Activated CD4-positive, alpha-beta memory T cell treated with anti-CD3 and anti-CD28 coated beads for 36 hours (primary cell): ENCODE results near the gene FGF12. TPM values are rescaled to one million over a fixed set of nuclear protein-coding genes. Genes with fewer than 3 reads are reported as not detected.
"Not testable (repeated sequence)": the region's sequence is repeated elsewhere in the genome, so short reads cannot be mapped to it uniquely, and the experiment has no call there.

Experiments
- CTCF ChIA-PET: fragments of 350-600 bp; sonication (Branson Sonifier 250); formaldehyde crosslinking; loops from one replicate; lab custom pipeline; 2021; ENCODE audit warnings: antibody characterized with exemption, inconsistent platforms; lab: Charles Lee
- POLR2A ChIA-PET: fragments of 350-600 bp; sonication (Branson Sonifier 250); formaldehyde crosslinking; loops from one replicate; lab custom pipeline; 2021; ENCODE audit warnings: antibody characterized with exemption; lab: Charles Lee
- DNase-seq: peaks from one replicate; pipeline ENCODE4 v3.0.0-alpha.2; 2020
- H3K27ac Mint-ChIP-seq: one replicate; pipeline ENCODE4 v1.8.0; 2021; ENCODE audit warnings: mixed read lengths
- H3K27me3 Mint-ChIP-seq: one replicate; pipeline ENCODE4 v1.8.0; 2021; ENCODE audit warnings: mixed read lengths
- H3K36me3 Mint-ChIP-seq: one replicate; pipeline ENCODE4 v1.8.0; 2021; ENCODE audit warnings: mixed read lengths
- H3K4me1 Mint-ChIP-seq: one replicate; pipeline ENCODE4 v1.8.0; 2021; ENCODE audit warnings: low read depth, mixed read lengths
- H3K4me3 Mint-ChIP-seq: one replicate; pipeline ENCODE4 v1.8.0; 2021; ENCODE audit warnings: mild to moderate bottlenecking, mixed read lengths
- H3K9me3 Mint-ChIP-seq: one replicate; pipeline ENCODE4 v1.8.0; 2021; ENCODE audit warnings: mixed read lengths
- intact Hi-C: fragments of 100-400 bp; cut with micrococcal nuclease; formaldehyde crosslinking; loops from one replicate; pipeline ENCODE4 v1.15.1; 2023
- total RNA-seq, 2 experiments: library from RNA; stranded (reverse); gene quantifications; one replicate each; pipeline ENCODE4 v1.2.3, GENCODE V29; 2021

The FGF12 gene
- total RNA-seq, result not detected

DNA sequence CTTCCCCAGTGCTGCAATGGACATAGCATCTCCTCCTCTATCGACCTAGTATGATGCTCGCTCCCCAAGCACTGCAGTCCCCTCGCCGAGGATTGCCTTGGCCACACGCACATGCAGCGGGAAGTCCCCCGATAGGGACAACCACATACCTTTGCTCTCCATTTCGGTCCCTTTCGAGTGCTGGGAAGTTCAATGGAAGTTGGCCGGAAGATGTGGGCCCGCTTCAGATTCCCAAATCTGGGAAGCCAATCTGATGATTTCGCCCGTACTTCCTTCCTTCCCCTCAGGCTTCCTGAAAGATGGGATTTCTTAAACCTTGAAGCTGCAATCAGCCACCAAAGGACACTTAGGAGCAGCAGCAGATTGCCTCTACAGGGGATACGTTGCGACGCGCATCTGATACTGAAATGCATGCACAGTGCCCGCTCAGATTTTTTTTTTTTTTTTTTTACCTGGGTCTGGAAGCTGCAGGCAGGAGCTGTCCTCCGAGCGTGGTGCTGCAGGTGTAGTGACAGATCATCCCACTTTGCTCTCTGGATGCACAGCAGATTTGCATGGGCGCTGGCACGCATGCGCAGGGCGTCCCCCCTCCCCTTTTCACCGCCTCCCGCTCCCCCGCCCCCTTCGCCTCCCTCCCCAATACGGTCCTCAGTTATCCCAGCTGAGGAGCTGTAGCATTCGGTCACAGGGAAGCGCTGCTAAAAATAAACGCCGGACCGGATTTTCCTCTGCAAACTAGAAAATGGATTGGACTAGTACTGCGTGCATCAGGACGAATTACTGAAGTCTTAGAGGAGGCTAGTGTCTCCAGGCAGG is at the start of gene FGF12:
FGF12 (minus strand) TSS at position 510 of the 816 bp plus-strand sequence.
- H3K36me3 Mint-ChIP-seq, result no peaks in the 10 kb centered on the region
- POLR2A ChIA-PET, result no interaction called here
- H3K4me1 Mint-ChIP-seq, result peaks cover 8% of the 10 kb centered on the region
- H3K27ac Mint-ChIP-seq, result no peak within 1 kb of the TSS
- no peak within 1 kb of the TSS for H3K4me3 Mint-ChIP-seq
- CTCF ChIA-PET, result no interaction called here
- no peaks in the 10 kb centered on the region for H3K9me3 Mint-ChIP-seq
- peak; percentile 29 for DNase-seq
- intact Hi-C loops, result no loop called here
- H3K27me3 Mint-ChIP-seq, result peaks cover 11% of the 10 kb centered on the region

- CTCF ChIA-PET, intact Hi-C loops: not testable (repeated sequence)
- H3K9me3 Mint-ChIP-seq, result peaks cover 13% of the 10 kb centered on the region
Measured at GRCh38 chr3:192774341-192774740, 47.0 kb upstream of the FGF12 start.

DNA sequence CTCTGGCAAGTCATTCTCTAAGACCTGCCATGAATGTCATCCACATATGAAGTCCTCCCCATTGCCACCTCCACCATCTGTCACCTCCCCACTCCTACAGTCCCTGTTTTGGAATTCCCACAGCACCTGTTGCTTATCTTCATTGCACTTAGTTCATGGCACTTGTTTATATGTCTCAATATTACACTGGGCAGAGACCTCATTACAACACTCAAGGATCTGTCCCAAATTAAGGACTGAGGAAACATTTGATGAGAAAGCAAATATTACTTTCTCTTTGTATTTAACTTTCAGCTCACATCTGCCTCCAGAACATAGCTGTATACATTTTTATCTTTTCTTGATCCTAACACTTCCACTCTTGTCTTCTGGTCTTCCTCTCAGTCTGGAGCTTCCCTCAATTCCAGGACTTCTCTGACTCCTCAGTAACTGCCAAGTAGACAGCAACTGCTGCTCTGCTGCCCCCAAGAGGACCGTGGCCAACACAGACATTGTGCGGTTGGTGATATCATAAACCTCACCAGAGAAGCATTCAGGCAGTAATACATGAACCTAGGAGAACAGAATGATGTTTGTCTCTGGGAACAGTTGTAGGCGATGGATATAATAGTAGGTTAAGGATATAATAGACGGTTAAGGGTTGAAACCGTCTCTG is 45.0 kb upstream of the FGF12 start:
- peaks cover 13% of the 10 kb centered on the region for H3K9me3 Mint-ChIP-seq
- H3K27ac Mint-ChIP-seq, result no peak overlapping the region
- intact Hi-C loops, result no loop called here
- H3K4me1 Mint-ChIP-seq, result no peaks in the 10 kb centered on the region
- no peak for DNase-seq
- ChIA-PET POLR2A (no interaction called here), CTCF (no interaction called here)
- H3K4me3 Mint-ChIP-seq, result no peak overlapping the region
- H3K27me3 Mint-ChIP-seq, result peaks cover 2% of the 10 kb centered on the region
- peaks cover 6% of the 10 kb centered on the region for H3K36me3 Mint-ChIP-seq

More at GRCh38 chr3:192774341-192774740, 47.0 kb upstream of the FGF12 start:
- DNase-seq, H3K36me3 Mint-ChIP-seq, H3K4me3 Mint-ChIP-seq, H3K4me1 Mint-ChIP-seq, POLR2A ChIA-PET, H3K27me3 Mint-ChIP-seq, H3K27ac Mint-ChIP-seq: not testable (repeated sequence)

DNA sequence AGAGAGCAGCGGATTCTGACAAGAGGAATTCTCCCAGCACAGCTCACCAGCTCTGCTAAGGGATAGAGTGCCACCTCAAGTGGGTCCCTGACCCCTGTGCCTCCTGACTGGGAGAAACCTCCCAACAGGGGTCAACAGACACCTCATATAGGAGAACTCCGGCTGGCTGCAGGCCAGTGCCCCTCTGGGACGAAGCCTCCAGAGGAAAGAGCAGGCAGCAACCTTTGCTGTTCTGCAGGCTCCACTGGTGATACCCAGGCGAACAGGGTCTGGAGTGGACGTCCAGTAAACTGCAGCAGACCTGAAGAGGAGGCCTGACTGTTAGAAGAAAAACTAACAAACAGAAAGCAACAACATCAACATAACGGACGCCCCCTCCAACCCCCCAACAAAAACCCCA is 31.3 kb upstream of the FGF12 start:
- H3K36me3 Mint-ChIP-seq, result no peaks in the 10 kb centered on the region
- no peaks in the 10 kb centered on the region for H3K4me1 Mint-ChIP-seq
- ChIA-PET CTCF (no interaction called here), POLR2A (no interaction called here)
- DNase-seq, result no peak
- H3K27ac Mint-ChIP-seq, result no peak overlapping the region
- peaks cover 5% of the 10 kb centered on the region for H3K9me3 Mint-ChIP-seq
- intact Hi-C loops, result no loop called here
- H3K27me3 Mint-ChIP-seq, result peaks cover 3% of the 10 kb centered on the region
- no peak overlapping the region for H3K4me3 Mint-ChIP-seq

- Mint-ChIP-seq H3K4me3 (no peak overlapping the region), H3K27ac (no peak overlapping the region), H3K27me3 (peaks cover 10% of the 10 kb centered on the region), H3K36me3 (no peaks in the 10 kb centered on the region), H3K4me1 (no peaks in the 10 kb centered on the region), H3K9me3 (no peaks in the 10 kb centered on the region)
- DNase-seq, result no peak
- intact Hi-C loops, result no loop called here
- ChIA-PET POLR2A (no interaction called here), CTCF (no interaction called here)
Measured at GRCh38 chr3:192751148-192751547, 23.8 kb upstream of the FGF12 start.

- no peaks in the 10 kb centered on the region for H3K36me3 Mint-ChIP-seq
- no peak for DNase-seq
- ChIA-PET POLR2A (no interaction called here), CTCF (no interaction called here)
- H3K27ac Mint-ChIP-seq, result no peak overlapping the region
- intact Hi-C loops, result no loop called here
- no peak overlapping the region for H3K4me3 Mint-ChIP-seq
- no peaks in the 10 kb centered on the region for H3K4me1 Mint-ChIP-seq
- H3K9me3 Mint-ChIP-seq, result no peaks in the 10 kb centered on the region
- peaks cover 8% of the 10 kb centered on the region for H3K27me3 Mint-ChIP-seq
Measured at GRCh38 chr3:192750201-192750600, 22.9 kb upstream of the FGF12 start.

DNA sequence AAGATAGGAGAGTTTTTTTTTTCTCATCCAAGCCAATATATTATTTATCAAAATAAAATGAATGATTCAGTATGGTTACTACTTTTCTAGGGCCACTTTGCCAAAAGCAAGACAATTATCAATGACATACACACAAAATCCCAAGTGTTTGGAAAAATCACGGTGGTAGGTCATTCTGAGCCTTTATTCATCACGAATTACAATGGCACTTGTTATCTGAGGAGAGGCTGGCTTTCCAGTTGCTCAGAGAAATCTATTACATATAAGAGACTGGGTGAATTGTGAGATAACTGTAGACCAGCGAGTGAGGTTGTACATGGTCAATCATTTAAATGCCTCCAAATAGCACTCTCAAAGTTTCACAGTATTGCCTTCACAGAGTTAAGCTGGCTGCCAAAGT is 20.4 kb upstream of the FGF12 start:
- no peak overlapping the region for H3K4me3 Mint-ChIP-seq

GRCh38 chr3:192747145-192747544 is 19.8 kb upstream of the FGF12 start:
- Mint-ChIP-seq H3K4me1 (no peaks in the 10 kb centered on the region), H3K36me3 (no peaks in the 10 kb centered on the region), H3K9me3 (no peaks in the 10 kb centered on the region), H3K4me3 (no peak overlapping the region), H3K27me3 (peaks cover 7% of the 10 kb centered on the region), H3K27ac (no peak overlapping the region)
- DNase-seq, result no peak
- POLR2A ChIA-PET, result no interaction called here
- intact Hi-C loops, result no loop called here
- CTCF ChIA-PET, result no interaction called here

More for the DNA sequence above, 20.4 kb upstream of the FGF12 start:
- intact Hi-C loops, result no loop called here
- ChIA-PET CTCF (no interaction called here), POLR2A (no interaction called here)
- no peak for DNase-seq
- Mint-ChIP-seq H3K36me3 (no peaks in the 10 kb centered on the region), H3K9me3 (no peaks in the 10 kb centered on the region), H3K27ac (no peak overlapping the region), H3K4me1 (no peaks in the 10 kb centered on the region), H3K27me3 (peaks cover 7% of the 10 kb centered on the region)

DNA sequence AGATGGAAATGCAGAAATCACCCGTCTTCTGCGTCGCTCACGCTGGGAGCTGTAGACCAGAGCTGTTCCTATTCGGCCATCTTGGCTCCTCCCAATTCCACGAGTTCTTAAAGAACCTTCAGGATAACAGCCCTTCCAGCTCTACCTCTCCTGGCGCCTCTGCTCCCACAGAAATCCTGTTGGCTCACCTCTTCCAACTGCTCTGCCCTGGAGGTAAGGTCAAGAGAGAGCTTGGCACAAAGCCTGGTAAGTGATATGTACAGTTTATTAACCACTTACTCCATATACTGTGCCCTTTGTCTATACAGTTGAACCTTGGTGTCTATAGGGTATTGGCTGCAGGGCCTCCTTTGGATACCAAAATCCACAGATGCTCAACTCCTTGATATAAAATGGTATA is 17.8 kb upstream of the FGF12 start:
- POLR2A ChIA-PET, result no interaction called here
- CTCF ChIA-PET, result no interaction called here
- no peaks in the 10 kb centered on the region for H3K36me3 Mint-ChIP-seq

GRCh38 chr3:192744604-192745003 is 17.3 kb upstream of the FGF12 start:
- POLR2A ChIA-PET, intact Hi-C loops, H3K36me3 Mint-ChIP-seq, CTCF ChIA-PET, H3K4me3 Mint-ChIP-seq, H3K27me3 Mint-ChIP-seq, H3K4me1 Mint-ChIP-seq, H3K9me3 Mint-ChIP-seq, H3K27ac Mint-ChIP-seq, DNase-seq: not testable (repeated sequence)

More for the DNA sequence above, 17.8 kb upstream of the FGF12 start:
- no peak for DNase-seq
- Mint-ChIP-seq H3K27ac (no peak overlapping the region), H3K4me3 (no peak overlapping the region), H3K9me3 (no peaks in the 10 kb centered on the region), H3K27me3 (peaks cover 7% of the 10 kb centered on the region), H3K4me1 (no peaks in the 10 kb centered on the region)
- intact Hi-C loops, result no loop called here

GRCh38 chr3:192737506-192737905 is 10.2 kb upstream of the FGF12 start:
- Mint-ChIP-seq H3K27me3 (no peaks in the 10 kb centered on the region), H3K27ac (no peak overlapping the region), H3K4me1 (no peaks in the 10 kb centered on the region), H3K36me3 (no peaks in the 10 kb centered on the region), H3K4me3 (no peak overlapping the region), H3K9me3 (no peaks in the 10 kb centered on the region)
- ChIA-PET POLR2A (no interaction called here), CTCF (no interaction called here)
- no peak for DNase-seq
- intact Hi-C loops, result no loop called here

- CTCF ChIA-PET, result no interaction called here
- no peaks in the 10 kb centered on the region for H3K9me3 Mint-ChIP-seq
- H3K27ac Mint-ChIP-seq, result no peak overlapping the region
- no peak for DNase-seq
- intact Hi-C loops, result no loop called here
- no peak overlapping the region for H3K4me3 Mint-ChIP-seq
- POLR2A ChIA-PET, result no interaction called here
- peaks cover 11% of the 10 kb centered on the region for H3K27me3 Mint-ChIP-seq
- H3K4me1 Mint-ChIP-seq, result peaks cover 8% of the 10 kb centered on the region
- H3K36me3 Mint-ChIP-seq, result no peaks in the 10 kb centered on the region
Measured at GRCh38 chr3:192731233-192731632, 3.9 kb upstream of the FGF12 start.

DNA sequence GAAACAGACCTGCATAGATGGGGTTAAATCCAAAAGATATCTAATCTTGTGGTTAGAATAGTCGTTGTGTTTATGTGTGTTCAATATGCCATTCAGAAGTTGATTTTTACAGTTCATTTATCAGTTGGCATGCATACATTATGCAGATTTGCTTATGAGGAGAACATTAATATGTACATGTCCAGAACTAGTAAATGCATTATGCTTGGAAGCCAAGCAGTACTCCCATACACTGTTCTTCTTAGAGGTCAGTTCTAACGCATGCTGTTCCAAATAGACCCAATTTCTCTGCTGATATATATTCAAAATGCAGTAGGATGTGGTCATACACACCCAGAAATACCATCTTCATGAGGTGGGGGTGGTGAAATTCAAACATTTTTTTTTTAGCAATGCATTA is 956 bp downstream of the FGF12 start:
- Mint-ChIP-seq H3K27me3 (peaks cover 11% of the 10 kb centered on the region), H3K4me1 (peaks cover 8% of the 10 kb centered on the region), H3K4me3 (no peak overlapping the region), H3K36me3 (no peaks in the 10 kb centered on the region), H3K9me3 (no peaks in the 10 kb centered on the region), H3K27ac (no peak overlapping the region)
- DNase-seq, result no peak
- CTCF ChIA-PET, result no interaction called here
- POLR2A ChIA-PET, result no interaction called here
- intact Hi-C loops, result no loop called here
